ENCODE data around the gene PLAAT5. TPM values are rescaled to one million over a fixed set of nuclear protein-coding genes. Genes with fewer than 3 reads are reported as not detected.
A peak's percentile ranks its signal among the peaks of the same experiment; 100 is the strongest.

PLAAT5 gene
- total and polyA plus RNA-seq, 11 donors: 0.49 to 7.1 (median 1.5) TPM

- DNase-seq (no peak), ATAC-seq (no peak)
- Histone ChIP-seq H3K36me3 (no peaks in the 10 kb centered on the region), H3K9me3 (no peaks in the 10 kb centered on the region), H3K27ac (peak overlapping the region in 3 of 12 donors; percentile 5 to 84 (median 64)), H3K27me3 (peaks cover 0 to 6% (median 0%) of the 10 kb centered on the region in 9 donors), H3K4me3 (peak overlapping the region in 11 of 12 donors; percentile 31 to 65 (median 59)), H3K4me1 (peaks cover 0 to 37% (median 9%) of the 10 kb centered on the region in 12 donors)
- intact Hi-C loops (cut with DNase I): no loop called here
- 58 to 62% (median 60%) methylated on average over 11 of the region's 11 CpGs for WGBS, 4 donors
- no peak for TF ChIP-seq POLR2A (IDR thresholded peaks at IDR 0.05)
- TF ChIP-seq CTCF (IDR thresholded peaks at IDR 0.05): no peak
Measured at GRCh38 chr11:63491636-63492372, 837 bp upstream of the PLAAT5 start.

GRCh38 chr11:63491240-63491587 lies 247 bp upstream of the PLAAT5 start:
- peaks cover 0 to 5% (median 0%) of the 10 kb centered on the region in 12 donors for H3K9me3 ChIP-seq
- no peaks in the 10 kb centered on the region for H3K36me3 ChIP-seq
- peaks cover 0 to 34% (median 9%) of the 10 kb centered on the region in 12 donors for H3K4me1 ChIP-seq
- H3K4me3 ChIP-seq: peak overlapping the region; percentile 31 to 65 (median 58)
- intact Hi-C loops (cut with DNase I): no loop called here
- no peak for TF ChIP-seq CTCF (IDR thresholded peaks at IDR 0.05)
- TF ChIP-seq POLR2A (IDR thresholded peaks at IDR 0.05): no peak
- 2 to 4% (median 3%) methylated on average over 13 of the region's 13 CpGs for WGBS, 4 donors
- no peak for DNase-seq
- peak in 1 of 4 donors; percentile 25 for ATAC-seq
- peaks cover 0 to 6% (median 0%) of the 10 kb centered on the region in 9 donors for H3K27me3 ChIP-seq
- H3K27ac ChIP-seq: peak overlapping the region in 9 of 12 donors; percentile 5 to 84 (median 44)

GRCh38 chr11:63489879-63490278 lies 1.1 kb downstream of the PLAAT5 start:
- H3K9me3 ChIP-seq: peaks cover 0 to 18% (median 12%) of the 10 kb centered on the region in 12 donors
- peak overlapping the region in 1 of 12 donors; percentile 84 for H3K27ac ChIP-seq
- peak in 1 of 4 donors; percentile 26 for ATAC-seq
- intact Hi-C loops (cut with DNase I): loop anchor here in 1 of 10 donors (5.0 kb wide), 1 partner anchor 142 kb away; no protein-coding TSS in a partner anchor
- H3K36me3 ChIP-seq: no peaks in the 10 kb centered on the region
- peaks cover 0 to 34% (median 9%) of the 10 kb centered on the region in 12 donors for H3K4me1 ChIP-seq
- 34 to 57% (median 50%) methylated on average over 3 of the region's 3 CpGs for WGBS, 4 donors
- peaks cover 0 to 6% (median 0%) of the 10 kb centered on the region in 9 donors for H3K27me3 ChIP-seq
- TF ChIP-seq POLR2A (IDR thresholded peaks at IDR 0.05) (no peak), CTCF (IDR thresholded peaks at IDR 0.05) (no peak)
- no peak overlapping the region for H3K4me3 ChIP-seq
- no peak for DNase-seq

- intact Hi-C loops (cut with DNase I): loop anchor here in 1 of 10 donors (5.0 kb wide), 1 partner anchor 144 kb away; no protein-coding TSS in a partner anchor
- Histone ChIP-seq H3K4me3 (no peak overlapping the region), H3K27ac (no peak overlapping the region), H3K27me3 (peaks cover 0 to 6% (median 0%) of the 10 kb centered on the region in 9 donors), H3K36me3 (no peaks in the 10 kb centered on the region), H3K4me1 (peaks cover 0 to 34% (median 9%) of the 10 kb centered on the region in 12 donors), H3K9me3 (peaks cover 0 to 25% (median 13%) of the 10 kb centered on the region in 12 donors)
- ATAC-seq: no peak
- TF ChIP-seq POLR2A (IDR thresholded peaks at IDR 0.05) (no peak), CTCF (IDR thresholded peaks at IDR 0.05) (no peak)
- WGBS, 4 donors: 82 to 86% (median 82%) methylated on average over 1 of the region's 1 CpG
- no peak for DNase-seq
Measured at GRCh38 chr11:63488789-63489188, 2.2 kb downstream of the PLAAT5 start.
